CD14-positive monocyte (primary cell): ENCODE data around the gene RECQL5. TPM values are rescaled to one million over a fixed set of nuclear protein-coding genes. Genes with fewer than 3 reads are reported as not detected.

Experiments
- DNase-seq, 3 donors: peaks; one replicate each; pipeline ENCODE4 v3.0.0-alpha.2; 2011 to 2022
- H2AFZ ChIP-seq: 2 replicates; pipeline ENCODE4 v1.6.0; 2012; ENCODE audit warnings: mild to moderate bottlenecking, low read depth, low read length, inconsistent platforms; ENCODE audit not compliant: insufficient read depth, poor library complexity, severe bottlenecking
- H3K27ac ChIP-seq, 2 donors: 1 replicate in 1 of 2; 2 replicates in 1 of 2; pipeline ENCODE4 v1.5.1; 2012 to 2013; ENCODE audit warnings: low read length in 2 of 2, control low read depth in 1 of 2, inconsistent platforms in 1 of 2, low read depth in 1 of 2, mild to moderate bottlenecking in 1 of 2
- H3K27me3 ChIP-seq, 2 donors: one replicate each; pipeline versions ENCODE4 v1.6.0 to v1.6.1; 2011 to 2013; ENCODE audit warnings: low read length in 2 of 2; ENCODE audit not compliant: control insufficient read depth in 2 of 2, insufficient read depth in 2 of 2
- H3K36me3 ChIP-seq, 2 donors: replicated peaks in 1 of 2; 1 replicate in 1 of 2; 2 replicates in 1 of 2; pipeline versions ENCODE4 v1.5.1 to v1.6.1; 2012 to 2013; ENCODE audit warnings: low read length in 2 of 2, control low read depth in 1 of 2, inconsistent platforms in 1 of 2, mild to moderate bottlenecking in 1 of 2; ENCODE audit not compliant: insufficient read depth in 2 of 2, control insufficient read depth in 1 of 2
- H3K4me1 ChIP-seq, 2 donors: 1 replicate in 1 of 2; 2 replicates in 1 of 2; pipeline versions ENCODE4 v1.5.1 to v1.6.1; 2012 to 2013; ENCODE audit warnings: low read length in 2 of 2, control low read depth in 1 of 2, inconsistent platforms in 1 of 2, mild to moderate bottlenecking in 1 of 2, moderate library complexity in 1 of 2; ENCODE audit not compliant: insufficient read depth in 2 of 2, control insufficient read depth in 1 of 2
- H3K4me2 ChIP-seq: replicated peaks from 2 replicates; pipeline ENCODE3; 2012; ENCODE audit warnings: low read length, moderate library complexity, mild to moderate bottlenecking; ENCODE audit not compliant: poor library complexity, severe bottlenecking; ENCODE audit errors: extremely low read depth
- H3K4me3 ChIP-seq, 3 experiments: fragments of 200-600 bp in 1 of 3; sonication (generic) in 1 of 3; replicated peaks in 1 of 3; 1 replicate in 2 of 3; 2 replicates in 1 of 3; pipeline ENCODE4 v1.5.1; 2011 to 2013; ENCODE audit warnings: low read length in 3 of 3, mild to moderate bottlenecking in 3 of 3, control low read depth in 2 of 3, low read depth in 2 of 3, inconsistent platforms in 1 of 3, moderate library complexity in 1 of 3
- H3K79me2 ChIP-seq: 2 replicates; pipeline ENCODE4 v1.6.0; 2012; ENCODE audit warnings: mild to moderate bottlenecking, control low read depth, inconsistent platforms, low read length, moderate library complexity; ENCODE audit not compliant: insufficient read depth
- H3K9ac ChIP-seq: 2 replicates; pipeline ENCODE4 v1.6.0; 2017; ENCODE audit warnings: low read length, mild to moderate bottlenecking; ENCODE audit not compliant: insufficient read depth, poor library complexity, severe bottlenecking
- H3K9me3 ChIP-seq, 2 donors: replicated peaks in 1 of 2; 1 replicate in 1 of 2; 2 replicates in 1 of 2; pipeline versions ENCODE4 v1.5.1 to v1.6.1; 2012 to 2013; ENCODE audit warnings: low read length in 2 of 2, control low read depth in 1 of 2; ENCODE audit not compliant: control insufficient read depth in 1 of 2, insufficient read depth in 1 of 2
- H4K20me1 ChIP-seq: 2 replicates; pipeline ENCODE4 v1.6.0; 2012; ENCODE audit warnings: mild to moderate bottlenecking, low read length, control low read depth, moderate library complexity; ENCODE audit not compliant: insufficient read depth
- H3K27ac Mint-ChIP-seq, 7 donors: one replicate each; pipeline ENCODE4 v1.8.0; 2020; ENCODE audit warnings: mild to moderate bottlenecking in 7 of 7, mixed read lengths in 7 of 7, moderate library complexity in 6 of 7, inconsistent platforms in 2 of 7
- H3K27me3 Mint-ChIP-seq, 3 donors: one replicate each; pipeline ENCODE4 v1.8.0; 2021 to 2022; ENCODE audit warnings: low read depth in 3 of 3, mild to moderate bottlenecking in 3 of 3, mixed read lengths in 3 of 3, moderate library complexity in 3 of 3, inconsistent platforms in 1 of 3
- H3K36me3 Mint-ChIP-seq, 2 donors: one replicate each; pipeline ENCODE4 v1.8.0; 2020; ENCODE audit warnings: mixed read lengths in 2 of 2, inconsistent platforms in 1 of 2, mild to moderate bottlenecking in 1 of 2
- H3K4me1 Mint-ChIP-seq: one replicate; pipeline ENCODE4 v1.8.0; 2020; ENCODE audit warnings: mild to moderate bottlenecking, mixed read lengths
- H3K4me3 Mint-ChIP-seq, 2 donors: one replicate each; pipeline ENCODE4 v1.8.0; 2020; ENCODE audit warnings: mild to moderate bottlenecking in 2 of 2, mixed read lengths in 2 of 2, moderate library complexity in 1 of 2
- H3K9me3 Mint-ChIP-seq, 7 donors: one replicate each; pipeline ENCODE4 v1.8.0; 2020 to 2022; ENCODE audit warnings: mixed read lengths in 7 of 7, mild to moderate bottlenecking in 6 of 7, moderate library complexity in 6 of 7, inconsistent platforms in 2 of 7
- CTCF ChIP-seq: fragments of 200-600 bp; IDR thresholded peaks from one replicate; pipeline ENCODE4 v1.8.0; 2022; ENCODE audit warnings: antibody characterized with exemption, mild to moderate bottlenecking
- WGBS: methylation state at CpG from one replicate; pipeline ENCODE4 v1.1.5; 2013; ENCODE audit warnings: missing lambda C conversion rate; ENCODE audit not compliant: insufficient coverage; 5-methylcytosine and 5-hydroxymethylcytosine counted together
- intact Hi-C, 2 donors: fragments of 100-400 bp; cut with micrococcal nuclease; formaldehyde crosslinking; loops; one replicate each; pipeline versions ENCODE4 v1.15.0 to v1.15.1; 2023
- polyA plus RNA-seq, 3 donors: library from polyadenylated mRNA; depleted of rRNA in 1 of 3; unstranded in 2 of 3; stranded (reverse) in 1 of 3; fragments of 300-500 nt in 2 of 3; fragments of >200 nt in 1 of 3; fragmentation: Illumina TruSeq in 2 of 3; gene quantifications; 1 replicate in 2 of 3; 2 replicates in 1 of 3; pipeline ENCODE4 v1.2.3, GENCODE V29; 2012 to 2021

RECQL5 gene
- polyA plus RNA-seq, 3 donors = 3.1 to 27.7 (median 4.4) TPM

- Histone ChIP-seq H3K4me3 (no peak overlapping the region), H3K27ac (no peak overlapping the region), H3K27me3 (no peaks in the 10 kb centered on the region), H3K36me3 (peaks cover 12 to 16% of the 10 kb centered on the region in 2 donors), H2AFZ (no peak overlapping the region), H3K9ac (no peak overlapping the region), H3K79me2 (no peaks in the 10 kb centered on the region), H3K4me2 (no peak overlapping the region), H3K4me1 (peaks cover 5 to 13% of the 10 kb centered on the region in 2 donors), H4K20me1 (peaks cover 13% of the 10 kb centered on the region), H3K9me3 (no peaks in the 10 kb centered on the region)
- intact Hi-C loops = loop anchor here (2.0 to 5.0 kb wide), 2 partner anchors 40 to 118 kb away; no protein-coding TSS in a partner anchor
- Mint-ChIP-seq H3K36me3 (peaks cover 9 to 19% of the 10 kb centered on the region in 2 donors), H3K27ac (no peak overlapping the region), H3K27me3 (peaks cover 4 to 8% (median 4%) of the 10 kb centered on the region in 3 donors), H3K9me3 (peaks cover 0 to 2% (median 0%) of the 10 kb centered on the region in 7 donors), H3K4me3 (no peak overlapping the region), H3K4me1 (peaks cover 11% of the 10 kb centered on the region)
- 96% methylated on average over 10 of the region's 12 CpGs for WGBS
- DNase-seq = no peak
- no peak for TF ChIP-seq CTCF
These were observed 34.5 kb downstream of the RECQL5 start for GRCh38 chr17:75632428-75632827.

- Histone ChIP-seq H3K79me2 (no peaks in the 10 kb centered on the region), H4K20me1 (peaks cover 13% of the 10 kb centered on the region), H2AFZ (no peak overlapping the region), H3K27ac (no peak overlapping the region), H3K4me3 (no peak overlapping the region), H3K27me3 (no peaks in the 10 kb centered on the region), H3K9ac (no peak overlapping the region), H3K9me3 (no peaks in the 10 kb centered on the region), H3K4me2 (no peak overlapping the region), H3K4me1 (peaks cover 5 to 13% of the 10 kb centered on the region in 2 donors), H3K36me3 (peaks cover 23% of the 10 kb centered on the region in 2 donors)
- peaks cover 4 to 8% (median 7%) of the 10 kb centered on the region in 3 donors for H3K27me3 Mint-ChIP-seq
- peaks cover 0 to 2% (median 0%) of the 10 kb centered on the region in 7 donors for H3K9me3 Mint-ChIP-seq
- H3K36me3 Mint-ChIP-seq = peaks cover 19 to 30% of the 10 kb centered on the region in 2 donors
- DNase-seq = no peak
- 90% methylated on average over 21 of the region's 27 CpGs for WGBS
- intact Hi-C loops = loop anchor here in 1 of 2 donors (5.0 kb wide), 1 partner anchor 41 kb away; no protein-coding TSS in a partner anchor
- H3K4me1 Mint-ChIP-seq = peaks cover 11% of the 10 kb centered on the region
- no peak for TF ChIP-seq CTCF
- no peak overlapping the region for H3K27ac Mint-ChIP-seq
- H3K4me3 Mint-ChIP-seq = no peak overlapping the region
These were observed 35.6 kb downstream of the RECQL5 start for GRCh38 chr17:75631353-75631752.
